A549 (cell line): ENCODE measurements around the gene CPLANE1.

Experiments used
- CTCF ChIP-seq: fragments of >200 bp; sonication (Bioruptor Twin); formaldehyde crosslinking; IDR thresholded peaks from 3 replicates; pipeline ENCODE4 v1.5.1; 2016
- POLR2A ChIP-seq: IDR thresholded peaks from 2 replicates; pipeline ENCODE4 v1.6.1; 2012; ENCODE audit warnings: mild to moderate bottlenecking, low read length
- USF2 ChIP-seq: fragments of 450-650 bp; IDR thresholded peaks from 2 replicates; pipeline ENCODE4 v1.6.1; 2014; ENCODE audit warnings: antibody characterized with exemption

GRCh38 chr5:37133939-37134338 lies 115.2 kb downstream of the CPLANE1 start:
- TF ChIP-seq USF2 = no peak
- TF ChIP-seq POLR2A = no peak
- no peak for TF ChIP-seq CTCF
